OCI-M2 (cell line): ENCODE results near the gene ASCL2.

Experiments used
- DNase-seq: peaks from one replicate; lab custom pipeline; 2025; ENCODE audit not compliant: unreplicated experiment; lab: John Stamatoyannopoulos, UW

Gene ASCL2

DNA sequence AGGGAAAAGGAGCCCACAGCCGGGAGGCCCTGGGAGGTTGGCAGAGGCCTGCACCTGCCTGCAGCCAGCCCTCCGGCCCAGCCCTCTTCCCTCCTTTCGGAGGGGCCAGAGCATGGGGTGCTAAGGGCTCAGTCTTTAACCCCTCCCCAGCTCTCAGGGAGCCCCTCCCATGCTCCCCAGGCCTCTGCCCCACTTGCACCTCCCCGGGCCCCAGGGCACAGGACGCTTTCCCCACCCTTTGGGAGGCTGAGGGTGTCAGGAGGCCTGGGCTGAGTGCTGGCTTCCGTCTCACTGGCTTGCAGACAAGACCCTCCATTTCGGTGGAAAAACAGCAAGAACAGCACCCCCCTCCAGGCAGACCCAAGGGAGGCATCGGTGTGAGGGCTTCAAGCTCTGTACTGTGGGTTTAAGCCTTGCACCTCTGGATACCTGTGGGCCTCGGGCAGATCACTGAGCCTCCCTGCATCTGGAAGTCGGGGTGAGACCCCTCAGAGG is 7.3 kb downstream of the ASCL2 start:
- DNase-seq: no peak

DNA sequence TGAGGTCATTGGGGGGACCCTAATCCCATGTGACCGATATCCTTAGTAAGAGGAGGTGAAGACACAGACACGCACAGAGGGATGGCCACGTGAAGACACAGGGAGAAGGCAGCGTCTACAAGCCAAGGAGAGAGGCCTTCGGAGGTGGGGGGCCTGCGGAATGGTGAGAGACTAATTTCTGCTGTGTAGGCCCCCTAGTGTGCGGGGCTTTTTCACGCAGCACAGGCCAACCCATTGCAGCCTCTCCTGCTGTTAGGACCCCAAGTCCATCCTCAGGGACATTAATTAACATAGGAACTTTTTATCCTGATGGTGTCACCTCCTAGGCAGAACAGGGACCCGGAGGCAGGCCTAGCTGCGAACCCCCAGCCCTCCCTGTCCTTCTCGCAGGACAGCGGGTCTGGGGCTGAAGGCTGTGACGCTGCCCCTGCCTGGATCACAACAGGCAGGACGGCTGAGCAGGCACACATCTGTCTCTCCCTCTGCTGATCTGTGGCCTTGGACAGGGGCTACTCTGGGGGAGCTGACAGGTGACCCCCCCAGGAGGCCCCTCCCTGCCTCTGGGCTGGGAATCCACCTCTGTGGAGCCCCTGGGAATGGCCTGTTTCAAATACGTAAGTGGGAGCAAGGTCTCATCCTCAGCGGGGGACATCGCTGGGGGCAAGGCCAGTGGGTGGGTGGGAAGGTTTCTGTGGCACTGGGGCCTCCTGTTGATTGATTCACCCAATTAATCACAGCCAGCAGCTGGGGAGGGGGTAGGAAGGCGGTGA is 7.9 kb downstream of the ASCL2 start:
- DNase-seq: no peak

DNA sequence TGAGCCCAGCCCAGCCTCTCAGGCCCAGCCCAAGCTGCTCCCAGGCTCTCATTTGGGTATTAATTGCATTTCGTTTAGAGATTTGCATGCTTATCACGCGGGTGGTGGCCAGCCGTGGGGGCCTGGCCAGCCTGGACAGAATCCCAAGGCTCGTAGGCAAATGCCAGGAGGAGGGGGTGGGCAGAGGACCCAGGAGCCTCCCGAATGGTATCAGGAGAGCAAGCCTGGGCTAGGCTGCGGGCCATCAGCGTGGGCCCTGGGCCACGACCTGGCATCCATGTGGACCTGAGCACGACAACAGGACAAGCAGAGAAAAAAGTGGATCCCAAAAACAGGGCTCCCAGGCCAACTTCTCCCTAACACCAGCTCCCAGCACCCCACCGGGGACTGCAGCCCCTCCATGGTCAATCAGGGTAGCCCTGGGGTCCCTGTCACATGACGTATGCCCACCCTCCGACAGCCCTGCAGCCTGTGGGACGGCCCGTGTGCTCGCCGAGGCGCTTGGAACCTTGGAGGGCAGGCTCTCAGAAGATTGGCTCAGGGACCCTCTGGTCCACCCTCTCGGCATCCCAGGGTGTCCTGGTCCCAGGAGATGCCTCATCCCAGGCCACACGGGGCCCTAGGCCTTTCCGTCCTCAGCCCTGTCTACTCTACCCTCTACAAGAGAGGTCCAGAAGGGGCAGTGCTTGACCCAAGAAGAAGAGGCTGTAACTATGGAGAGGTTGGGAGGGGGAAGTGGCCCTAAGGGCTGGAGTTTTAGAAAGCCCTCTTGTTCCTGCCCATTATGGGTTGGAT is 8.8 kb downstream of the ASCL2 start:
- no peak for DNase-seq

DNA sequence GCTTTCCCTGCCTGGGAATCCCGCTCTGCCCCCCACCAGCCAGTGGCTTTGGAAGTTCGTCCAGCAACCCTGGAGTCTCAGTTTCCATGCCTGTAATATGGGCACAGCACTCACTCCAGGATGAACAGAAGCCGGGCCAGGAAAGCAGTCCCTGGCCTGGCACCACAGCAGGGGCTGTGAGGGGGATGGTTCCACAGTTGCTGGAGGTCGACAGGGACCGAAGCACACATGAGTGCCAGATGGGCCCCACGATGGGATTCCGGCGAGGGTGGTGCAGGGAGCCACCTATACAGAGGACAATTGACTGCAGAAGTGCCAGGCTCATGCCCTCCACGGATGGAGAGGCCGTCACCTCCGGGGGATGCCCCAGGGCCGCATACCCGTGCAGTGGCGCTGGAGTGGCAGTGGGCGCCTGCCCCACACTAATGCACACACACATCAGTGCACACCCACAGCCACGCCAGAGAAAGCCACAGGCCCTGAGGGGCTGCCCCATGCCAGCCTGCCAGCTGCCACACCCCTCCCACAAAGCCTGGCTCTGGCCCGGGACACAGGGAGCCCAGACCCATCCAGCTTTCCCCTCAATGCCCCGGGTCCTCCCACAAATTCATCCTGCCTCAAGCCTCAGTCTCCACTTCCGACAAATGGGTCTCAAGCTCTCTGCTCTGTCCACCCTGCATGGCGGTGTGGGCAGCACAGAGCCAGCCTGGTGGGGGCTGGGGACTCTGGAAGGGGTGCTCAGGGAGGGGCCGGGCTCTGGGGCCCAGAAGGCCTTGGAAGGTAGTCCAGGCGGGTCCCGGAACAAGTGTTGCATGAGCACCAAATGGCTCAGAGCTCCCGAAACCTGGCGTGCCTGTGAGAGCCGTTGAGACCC is 9.7 kb downstream of the ASCL2 start:
- DNase-seq: no peak

DNA sequence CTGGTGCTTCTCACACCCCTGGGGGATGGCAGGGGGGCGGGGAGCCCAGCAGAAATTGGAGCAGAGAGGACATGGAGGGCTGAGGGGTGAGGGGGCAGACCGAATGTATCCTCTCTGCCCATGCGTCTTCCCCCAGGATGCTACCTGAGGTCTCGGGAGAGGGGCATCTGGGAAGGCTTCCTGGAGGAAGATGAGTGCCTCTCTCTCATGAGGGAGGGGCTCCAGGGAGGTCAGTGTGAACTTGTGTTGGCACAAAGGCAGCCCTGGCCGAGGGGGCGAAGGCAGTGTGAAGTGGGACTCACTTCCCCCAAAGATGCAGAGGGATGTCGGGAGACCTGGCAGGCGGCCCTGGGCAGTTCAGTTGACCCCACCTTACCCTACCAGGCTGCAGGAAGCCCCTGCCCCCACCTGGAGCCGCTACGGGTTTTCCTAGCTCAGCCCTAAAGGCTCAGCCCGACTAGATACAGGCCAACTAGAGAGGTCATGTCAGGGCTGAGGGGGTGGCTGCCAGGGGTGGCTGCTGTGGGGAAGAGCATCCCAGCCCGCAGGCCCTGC is 10.4 kb downstream of the ASCL2 start:
- DNase-seq: no peak

DNA sequence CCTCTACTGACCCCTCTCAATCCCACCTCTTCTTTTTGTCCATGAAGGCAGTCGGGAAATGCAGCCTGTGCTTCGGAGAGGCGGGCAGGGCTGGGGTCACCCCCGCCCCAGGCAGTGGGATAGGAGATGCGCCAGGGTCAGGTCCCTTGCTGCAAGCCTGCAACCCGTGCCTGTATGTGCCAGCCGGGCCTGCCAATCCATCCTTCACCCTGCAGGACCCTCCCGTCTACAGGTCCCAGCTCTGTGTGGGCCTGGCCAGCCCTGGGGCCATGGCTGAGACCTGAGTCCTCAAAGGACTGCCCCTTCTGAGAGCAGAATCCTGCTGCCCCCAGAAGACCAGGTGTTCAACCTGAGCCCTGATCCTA is 10.9 kb downstream of the ASCL2 start:
- no peak for DNase-seq

DNA sequence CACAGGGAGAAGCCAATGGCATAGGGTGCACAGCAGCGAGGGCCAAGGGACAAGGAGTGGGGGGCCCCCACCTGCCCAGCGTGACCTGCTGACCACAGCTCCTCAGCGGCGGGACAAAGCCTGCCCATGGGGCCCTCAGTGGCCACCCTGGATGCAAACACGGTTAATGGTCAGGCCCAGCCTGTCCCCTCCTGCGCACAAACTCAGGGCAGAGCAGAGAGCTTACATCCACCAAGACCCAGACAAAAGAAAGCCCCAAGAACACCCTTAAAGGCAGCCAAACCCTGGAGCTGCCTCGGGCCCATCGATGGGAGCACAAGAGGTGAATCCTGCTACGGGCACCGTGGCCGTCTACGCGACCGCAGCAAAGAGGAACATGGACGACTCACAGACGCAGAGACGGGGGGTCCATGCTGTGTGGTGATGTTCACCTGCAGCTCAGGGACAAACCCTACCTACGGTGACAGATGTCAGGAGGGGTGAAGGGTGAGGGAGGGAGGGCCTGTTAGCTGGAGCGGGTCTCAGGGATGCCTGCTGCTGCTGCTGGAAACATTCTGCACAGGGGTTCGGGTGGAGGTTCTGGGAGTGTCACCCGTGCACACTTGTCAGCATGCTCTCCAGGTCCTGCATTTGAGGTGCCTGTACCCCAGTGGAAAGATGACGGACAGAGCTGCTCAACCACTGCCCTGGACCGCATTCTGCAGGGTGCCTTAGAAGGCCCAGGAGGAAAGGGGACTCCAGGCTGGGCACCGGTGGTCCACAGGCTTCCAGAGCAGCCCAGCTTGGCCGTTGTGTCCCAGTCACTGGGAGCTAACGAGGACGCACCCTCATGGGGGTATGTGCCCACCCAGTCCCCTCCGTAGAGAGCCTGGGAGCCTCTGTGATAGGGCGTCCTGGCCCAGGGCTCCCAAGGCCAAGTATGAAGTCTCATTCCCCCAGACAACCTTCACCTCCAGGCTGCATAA is 11.6 kb downstream of the ASCL2 start:
- no peak for DNase-seq

DNA sequence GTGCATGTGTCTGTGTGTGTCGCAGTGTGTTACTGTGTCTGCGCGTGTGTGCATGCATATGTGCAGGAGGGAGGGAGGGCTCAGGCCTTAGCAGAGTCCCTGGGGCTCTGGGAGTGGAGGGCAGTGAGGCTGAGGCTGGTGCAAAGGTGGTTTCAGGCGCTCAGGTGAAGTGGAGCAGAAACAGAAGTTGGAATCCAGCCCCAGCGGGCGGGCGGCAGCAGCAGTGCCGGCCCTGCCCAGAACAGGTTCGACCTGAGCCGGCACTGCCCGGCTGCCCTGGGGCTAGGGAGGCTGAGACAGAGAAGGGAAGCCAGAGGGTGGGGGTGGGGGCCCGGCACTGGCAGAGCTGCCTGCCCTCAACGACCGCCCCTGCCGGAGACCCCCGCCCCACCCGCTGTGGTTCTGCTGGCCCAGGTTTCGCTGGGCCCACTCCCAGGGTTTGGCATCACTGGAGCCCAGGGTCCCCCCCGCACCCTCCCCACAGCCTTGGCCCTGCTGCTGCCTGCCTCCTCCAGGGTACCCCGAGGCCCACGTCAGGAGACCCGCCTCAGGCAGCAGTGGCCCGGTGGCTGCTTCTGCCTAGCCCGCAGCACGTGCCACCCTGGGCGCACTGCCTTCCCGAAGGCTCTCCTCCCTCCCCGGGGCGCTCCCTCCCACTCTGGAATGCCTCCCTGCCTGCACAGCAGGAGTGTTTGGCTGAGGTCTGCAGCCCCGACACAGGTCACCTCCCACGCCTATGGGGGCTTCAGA is 13.3 kb downstream of the ASCL2 start:
- DNase-seq: no peak

DNA sequence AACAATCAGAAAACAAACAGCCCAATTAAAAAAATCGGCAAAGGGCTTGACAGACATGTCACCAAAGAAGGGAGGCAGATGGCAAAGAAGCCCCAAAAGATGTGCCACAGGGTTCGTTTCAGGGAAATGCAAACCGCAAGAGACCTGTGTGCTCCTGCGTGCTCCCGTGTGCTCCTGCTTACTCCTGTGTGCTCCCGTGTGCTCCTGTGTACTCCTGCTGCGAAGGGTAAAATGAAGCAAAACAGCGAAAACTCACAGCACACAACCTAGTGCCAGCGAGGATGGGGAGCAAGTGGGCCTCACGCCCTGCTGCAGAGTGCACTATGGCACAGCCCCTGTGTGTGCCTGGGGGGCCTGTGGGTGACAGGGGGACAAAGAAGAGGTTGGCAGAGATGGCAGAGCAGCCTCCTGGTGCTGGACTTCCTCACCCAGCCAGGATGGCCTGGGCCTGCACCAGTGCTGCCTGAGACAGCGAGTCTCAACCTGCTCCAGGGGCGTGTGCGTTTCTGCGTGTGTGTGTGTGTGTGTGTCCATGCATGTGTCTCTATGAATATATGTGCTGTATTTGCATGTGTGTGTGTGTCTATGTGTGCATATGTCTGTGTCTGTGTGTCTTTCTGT is 14.0 kb downstream of the ASCL2 start:
- DNase-seq: no peak

DNA sequence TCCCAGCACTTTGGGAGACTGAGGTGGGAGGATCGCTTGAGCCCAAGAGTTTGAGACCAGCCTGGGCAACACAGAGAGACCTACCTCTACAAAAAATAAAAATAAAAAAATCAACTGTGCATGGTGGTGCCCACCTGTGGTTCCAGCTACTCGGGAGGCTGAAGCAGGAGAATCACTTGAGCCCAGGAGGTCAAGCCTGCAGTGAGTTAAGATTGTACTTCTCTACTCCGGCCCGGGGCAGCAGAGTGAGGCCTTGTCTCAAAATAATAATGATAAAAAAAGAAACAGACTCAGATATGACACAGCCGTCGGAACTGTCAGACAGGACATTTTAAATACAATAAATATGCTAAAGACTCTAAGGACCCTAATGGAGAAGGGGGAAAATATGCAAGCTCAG is 18.4 kb downstream of the ASCL2 start:
- DNase-seq: no peak

DNA sequence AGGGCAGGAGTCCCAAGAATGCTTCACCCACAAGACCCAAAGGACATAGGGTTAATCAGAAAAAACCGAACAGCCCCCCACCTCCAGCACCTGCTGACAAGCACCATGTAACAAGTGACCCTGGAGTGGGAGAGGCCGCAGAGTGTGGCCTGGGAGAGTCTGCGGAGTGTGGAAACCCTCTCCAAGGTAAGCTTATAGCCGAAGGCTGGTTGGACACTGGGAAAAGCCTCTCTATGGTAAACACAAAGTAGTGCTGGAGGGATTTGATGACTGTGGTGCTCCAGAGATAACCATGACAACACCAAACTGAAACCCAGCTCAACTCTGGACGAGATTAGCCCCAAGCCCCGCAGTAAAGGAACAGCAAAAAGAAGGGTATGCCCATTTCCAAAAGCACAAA is 19.2 kb downstream of the ASCL2 start:
- DNase-seq: no peak

DNA sequence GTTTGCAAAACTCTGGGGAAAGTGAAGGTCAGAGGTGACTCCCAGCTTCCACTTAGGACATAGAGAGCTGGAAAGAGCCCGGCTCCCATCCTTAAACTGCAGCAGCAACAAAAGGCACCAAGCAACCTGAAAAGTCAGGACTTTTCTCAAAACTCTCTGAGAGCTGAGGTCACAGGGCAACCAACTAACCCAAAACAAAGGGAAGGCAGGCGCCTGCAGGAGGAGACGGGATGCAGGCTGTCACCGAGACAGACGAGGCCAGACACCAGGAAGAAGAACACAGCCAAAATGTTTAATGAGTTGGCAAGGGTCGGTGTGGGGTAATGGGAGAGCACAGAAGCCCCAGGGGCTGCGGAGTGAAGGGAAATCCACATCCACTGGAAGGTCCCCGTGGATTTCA is 19.9 kb downstream of the ASCL2 start:
- DNase-seq: no peak

DNA sequence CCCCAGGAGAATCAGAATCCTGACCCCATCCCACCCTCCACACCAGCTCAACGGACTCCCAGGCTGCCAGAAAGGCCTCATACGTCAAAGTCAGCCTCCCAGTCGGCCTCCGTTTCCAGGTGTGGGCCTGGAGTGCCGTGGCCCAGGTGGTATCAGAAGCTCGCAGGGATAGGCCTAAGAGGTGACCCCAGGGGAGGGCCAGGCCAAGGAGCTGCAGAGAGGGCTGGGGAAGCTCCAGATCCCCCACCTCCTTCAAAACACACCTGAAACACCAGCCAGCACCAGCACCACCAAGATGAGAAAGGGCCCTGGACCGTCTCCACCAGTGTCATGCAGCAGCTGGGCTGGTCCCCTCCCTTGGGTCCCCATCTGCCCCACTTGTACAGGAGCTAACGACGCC is 20.3 kb downstream of the ASCL2 start:
- no peak for DNase-seq

DNA sequence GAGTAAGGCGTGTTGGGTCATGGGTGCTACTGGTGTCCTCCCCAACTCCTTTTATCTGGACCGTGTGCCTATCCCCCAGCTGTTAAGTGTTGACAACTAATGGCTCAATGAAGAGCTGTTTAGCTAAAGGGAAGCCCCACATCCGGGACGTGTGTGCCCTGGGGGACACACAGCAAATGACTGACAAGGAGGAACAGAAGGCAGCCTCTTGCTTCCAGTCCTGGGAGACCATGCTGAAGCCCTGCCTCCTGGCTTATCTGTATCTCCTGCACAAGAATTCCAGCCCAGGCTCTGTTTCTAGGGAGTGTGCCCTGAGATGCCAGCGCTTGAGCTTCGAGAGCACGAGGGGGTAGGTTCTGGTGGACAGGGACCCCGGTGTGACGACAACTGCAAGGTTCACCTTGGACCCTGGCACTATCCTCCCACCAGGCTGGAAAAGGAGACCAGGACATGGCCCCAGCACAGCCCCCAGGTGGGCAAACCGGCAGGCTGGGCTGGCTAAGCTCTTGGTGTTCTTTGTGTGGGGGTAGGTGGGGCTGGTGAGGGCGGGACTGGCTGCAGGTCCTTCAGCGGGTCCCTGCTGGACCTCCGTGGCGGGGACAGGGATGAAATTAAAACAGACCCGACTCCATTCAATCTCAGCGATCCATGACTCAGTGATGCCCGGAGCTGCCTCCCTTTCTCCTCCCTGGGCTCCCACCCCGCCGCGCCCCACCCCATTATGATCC is 21.0 kb downstream of the ASCL2 start:
- DNase-seq: no peak

DNA sequence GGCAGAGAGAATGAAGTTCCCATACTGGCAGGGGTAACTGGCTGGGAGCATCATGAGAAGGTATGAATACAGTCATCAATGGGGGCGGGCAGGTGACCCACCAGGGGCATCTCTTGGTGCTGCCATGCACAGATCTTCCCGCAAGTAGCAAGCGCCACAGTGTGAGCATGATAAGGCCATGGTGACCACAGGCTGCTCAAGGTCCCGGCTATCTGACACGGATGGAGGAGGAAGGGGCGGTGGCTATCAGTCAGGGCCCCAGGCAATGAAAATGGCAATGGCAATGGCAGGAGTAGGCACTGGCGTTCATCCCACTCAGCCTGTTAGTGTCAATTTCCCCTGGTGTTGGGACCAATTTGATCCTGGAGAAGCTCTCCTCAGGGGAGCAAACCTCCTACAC is 21.6 kb downstream of the ASCL2 start:
- DNase-seq: no peak

DNA sequence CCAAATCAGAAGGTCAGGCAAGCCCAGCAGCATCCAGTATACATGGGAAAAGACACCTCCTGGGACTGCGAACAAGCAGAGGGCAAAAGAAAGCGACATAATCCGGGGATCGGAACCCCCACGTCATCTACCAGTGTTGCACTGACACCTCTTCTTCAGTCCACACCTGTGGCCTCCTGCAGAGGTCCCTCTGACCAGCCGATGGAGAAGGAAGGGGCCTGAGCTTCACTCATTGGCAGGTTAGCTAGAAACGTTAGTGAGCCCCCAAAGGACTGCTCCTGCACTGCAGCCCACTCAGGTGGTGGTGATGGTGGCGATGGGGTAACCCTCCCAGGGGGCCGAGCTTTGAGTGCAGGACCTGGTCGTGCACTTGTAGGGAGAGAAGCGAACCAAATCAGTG is 22.1 kb downstream of the ASCL2 start:
- DNase-seq: no peak

DNA sequence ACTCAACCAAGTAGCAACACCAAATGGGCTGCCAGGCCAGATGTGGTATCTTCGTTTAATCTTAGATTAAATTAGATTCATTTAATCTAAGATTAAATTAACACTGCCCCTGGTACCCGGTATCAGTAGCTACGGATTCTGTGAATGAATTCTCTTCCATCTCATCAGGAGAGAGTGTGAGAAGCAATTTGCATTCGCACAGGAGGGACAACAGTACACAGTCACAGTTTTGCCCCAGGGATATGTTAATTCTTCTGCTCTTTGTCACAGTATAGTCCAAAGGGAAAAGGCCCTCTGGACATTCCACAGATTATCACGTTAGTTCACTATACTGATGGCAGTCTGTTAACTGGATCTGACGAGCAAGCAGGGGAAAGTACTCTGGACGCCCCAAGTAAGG is 22.9 kb downstream of the ASCL2 start:
- no peak for DNase-seq

DNA sequence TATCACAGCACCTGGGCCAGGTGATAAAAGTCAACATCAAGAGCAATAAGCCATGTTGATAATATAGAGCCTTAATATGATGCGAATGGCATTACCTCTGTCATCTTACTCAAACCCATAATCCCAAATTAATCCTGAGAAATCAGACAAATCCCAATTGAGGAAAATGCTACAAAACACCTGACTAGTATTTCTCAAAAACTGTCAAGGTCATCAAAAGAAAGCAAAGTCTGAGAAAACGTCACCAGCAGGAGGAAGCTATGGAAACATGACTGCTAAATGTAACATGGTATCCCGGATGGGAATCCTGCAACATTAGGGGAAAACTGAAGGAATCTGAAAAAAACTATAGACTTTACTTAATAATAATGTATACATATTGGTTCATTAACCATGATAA is 29.6 kb downstream of the ASCL2 start:
- no peak for DNase-seq
